Cardiac muscle cell (in vitro differentiated cells and primary cell): ENCODE results near the gene SULT1C2. TPM values are rescaled to one million over a fixed set of nuclear protein-coding genes. Genes with fewer than 3 reads are reported as not detected.

Experiments used
- DNase-seq, 2 donors: peaks; one replicate each; pipeline versions ENCODE4 v3.0.0 to v3.0.0-alpha.2; 2010 to 2017; ENCODE audit warnings: low read depth in 1 of 2, low spot score in 1 of 2
- H3K27ac ChIP-seq: fragments of 200-600 bp; sonication (generic); 2 replicates; pipeline ENCODE4 v1.5.1; 2016
- H3K27me3 ChIP-seq: fragments of 200-600 bp; sonication (generic); 2 replicates; pipeline ENCODE4 v1.6.0; 2016; ENCODE audit warnings: control low read depth
- H3K36me3 ChIP-seq: fragments of 200-600 bp; sonication (generic); 2 replicates; pipeline ENCODE4 v1.5.1; 2016; ENCODE audit warnings: control low read depth
- H3K4me1 ChIP-seq: fragments of 200-600 bp; sonication (generic); 2 replicates; pipeline ENCODE4 v1.8.1; 2017; ENCODE audit warnings: low read depth, mild to moderate bottlenecking, mixed run types
- H3K4me3 ChIP-seq: fragments of 200-600 bp; sonication (generic); 2 replicates; pipeline ENCODE4 v1.5.1; 2016; ENCODE audit warnings: mild to moderate bottlenecking
- H3K9me3 ChIP-seq: fragments of 200-600 bp; sonication (generic); 2 replicates; pipeline ENCODE4 v1.5.1; 2017; ENCODE audit warnings: low read depth, mild to moderate bottlenecking, control low read depth
- CTCF ChIP-seq: IDR thresholded peaks from 2 replicates; pipeline ENCODE4 v1.5.1; 2012; ENCODE audit warnings: low read depth, mild to moderate bottlenecking, low read length
- polyA plus RNA-seq: library from polyadenylated mRNA; unstranded; fragments of >200 nt; fragmentation: Nextera tagmentation; extraction: Ambion mirVana; gene quantifications from 2 replicates; pipeline ENCODE4 v1.2.1, GENCODE V29; 2016
- total RNA-seq: library from RNA; depleted of rRNA; stranded (reverse); fragments of >200 nt; gene quantifications from 2 replicates; pipeline ENCODE4 v1.2.3, GENCODE V29; 2016

SULT1C2 gene
- total and polyA plus RNA-seq, 2 experiments from 2014 or later = 1.1 to 3.2 TPM

GRCh38 chr2:108267101-108267500 lies 21.6 kb upstream of the SULT1C2 start:
- Histone ChIP-seq H3K4me1 (no peaks in the 10 kb centered on the region), H3K27me3 (no peaks in the 10 kb centered on the region), H3K36me3 (no peaks in the 10 kb centered on the region), H3K4me3 (no peak overlapping the region), H3K9me3 (no peaks in the 10 kb centered on the region), H3K27ac (no peak overlapping the region)
- no peak for TF ChIP-seq CTCF
- peak in 1 of 2 donors; percentile 69 for DNase-seq

- no peaks in the 10 kb centered on the region for H3K27me3 ChIP-seq
- no peak overlapping the region for H3K4me3 ChIP-seq
- no peaks in the 10 kb centered on the region for H3K36me3 ChIP-seq
- DNase-seq = peak in 1 of 2 donors; percentile 59
- no peaks in the 10 kb centered on the region for H3K4me1 ChIP-seq
- no peak for TF ChIP-seq CTCF
- H3K27ac ChIP-seq = no peak overlapping the region
- H3K9me3 ChIP-seq = no peaks in the 10 kb centered on the region
These were observed 20.7 kb upstream of the SULT1C2 start for GRCh38 chr2:108268001-108268400.

GRCh38 chr2:108270346-108270745 lies 18.3 kb upstream of the SULT1C2 start:
- Histone ChIP-seq H3K4me3 (no peak overlapping the region), H3K4me1 (no peaks in the 10 kb centered on the region), H3K9me3 (no peaks in the 10 kb centered on the region), H3K36me3 (no peaks in the 10 kb centered on the region), H3K27me3 (no peaks in the 10 kb centered on the region), H3K27ac (no peak overlapping the region)
- TF ChIP-seq CTCF = no peak
- no peak for DNase-seq

- H3K27me3 ChIP-seq = no peaks in the 10 kb centered on the region
- TF ChIP-seq CTCF = no peak
- no peaks in the 10 kb centered on the region for H3K36me3 ChIP-seq
- no peaks in the 10 kb centered on the region for H3K9me3 ChIP-seq
- H3K27ac ChIP-seq = no peak overlapping the region
- no peak for DNase-seq
- H3K4me3 ChIP-seq = no peak overlapping the region
- H3K4me1 ChIP-seq = no peaks in the 10 kb centered on the region
These were observed 17.8 kb upstream of the SULT1C2 start for GRCh38 chr2:108270768-108271506.

- DNase-seq = peak in 1 of 2 donors; percentile 27
- H3K27me3 ChIP-seq = no peaks in the 10 kb centered on the region
- no peak overlapping the region for H3K27ac ChIP-seq
- H3K4me1 ChIP-seq = no peaks in the 10 kb centered on the region
- no peaks in the 10 kb centered on the region for H3K9me3 ChIP-seq
- no peak overlapping the region for H3K4me3 ChIP-seq
- TF ChIP-seq CTCF = no peak
- no peaks in the 10 kb centered on the region for H3K36me3 ChIP-seq
These were observed 16.9 kb upstream of the SULT1C2 start for GRCh38 chr2:108271691-108272253.
